ENCODE results near the gene TAAR2. TPM values are rescaled to one million over a fixed set of nuclear protein-coding genes. Genes with fewer than 3 reads are reported as not detected.

TAAR2 gene
- total RNA-seq, 1 donor from 2014 or later = not detected

GRCh38 chr6:132633362-132633761, 9.3 kb upstream of the TAAR2 start:
- peaks cover 4% of the 10 kb centered on the region for H3K27me3 ChIP-seq (ENCODE audit: control insufficient read depth, insufficient read depth, low read length)
- DNase-seq (ENCODE audit: low read depth) (no peak), FAIRE-seq (no peak)
- no peaks in the 10 kb centered on the region for H3K36me3 ChIP-seq (ENCODE audit: control insufficient read depth, insufficient read depth, low read length)
- H3K4me3 ChIP-seq (ENCODE audit: low read depth, low read length) = no peak overlapping the region
- TF ChIP-seq CTCF (IDR thresholded peaks at IDR 0.05; ENCODE audit: insufficient read depth, low read length, severe bottlenecking) = no peak

GRCh38 chr6:132623106-132623845, 799 bp downstream of the TAAR2 start:
- Histone ChIP-seq H3K4me3 (ENCODE audit: low read depth, low read length) (no peak overlapping the region), H3K36me3 (ENCODE audit: control insufficient read depth, insufficient read depth, low read length) (no peaks in the 10 kb centered on the region), H3K27me3 (ENCODE audit: control insufficient read depth, insufficient read depth, low read length) (no peaks in the 10 kb centered on the region)
- DNase-seq (ENCODE audit: low read depth) (no peak), FAIRE-seq (no peak)
- TF ChIP-seq CTCF (IDR thresholded peaks at IDR 0.05; ENCODE audit: insufficient read depth, low read length, severe bottlenecking) = no peak

- DNase-seq (ENCODE audit: low read depth) (no peak), FAIRE-seq (no peak)
- Histone ChIP-seq H3K27me3 (ENCODE audit: control insufficient read depth, insufficient read depth, low read length) (no peaks in the 10 kb centered on the region), H3K36me3 (ENCODE audit: control insufficient read depth, insufficient read depth, low read length) (no peaks in the 10 kb centered on the region), H3K4me3 (ENCODE audit: low read depth, low read length) (no peak overlapping the region)
- TF ChIP-seq CTCF (IDR thresholded peaks at IDR 0.05; ENCODE audit: insufficient read depth, low read length, severe bottlenecking) = no peak
Observed at GRCh38 chr6:132616677-132617076, 7.4 kb downstream of the TAAR2 start.

GRCh38 chr6:132614554-132614953, 9.5 kb downstream of the TAAR2 start:
- DNase-seq (ENCODE audit: low read depth) (peak; percentile 90), FAIRE-seq (no peak)
- no peaks in the 10 kb centered on the region for H3K27me3 ChIP-seq (ENCODE audit: control insufficient read depth, insufficient read depth, low read length)
- no peaks in the 10 kb centered on the region for H3K36me3 ChIP-seq (ENCODE audit: control insufficient read depth, insufficient read depth, low read length)
- no peak for TF ChIP-seq CTCF (IDR thresholded peaks at IDR 0.05; ENCODE audit: insufficient read depth, low read length, severe bottlenecking)
- H3K4me3 ChIP-seq (ENCODE audit: low read depth, low read length) = no peak overlapping the region

GRCh38 chr6:132612449-132613108, 11.5 kb downstream of the TAAR2 start:
- TF ChIP-seq CTCF (IDR thresholded peaks at IDR 0.05; ENCODE audit: insufficient read depth, low read length, severe bottlenecking) = no peak
- Histone ChIP-seq H3K36me3 (ENCODE audit: control insufficient read depth, insufficient read depth, low read length) (no peaks in the 10 kb centered on the region), H3K27me3 (ENCODE audit: control insufficient read depth, insufficient read depth, low read length) (no peaks in the 10 kb centered on the region), H3K4me3 (ENCODE audit: low read depth, low read length) (no peak overlapping the region)
- no peak for FAIRE-seq
- no peak for DNase-seq (ENCODE audit: low read depth)
